GM18499 (cell line): Measurements from ENCODE around the gene OLFM1.

Source experiments
- ATAC-seq: cut with Tn5 transposase; IDR thresholded peaks from one replicate; pipeline ENCODE4 v1.9.1; 2021; ENCODE audit warnings: moderate number of reproducible peaks; ENCODE audit not compliant: insufficient read depth, unreplicated experiment

OLFM1 gene

GRCh38 chr9:135087489-135087792 lies at the start of gene OLFM1:
TSS of gene OLFM1 (plus strand) at chr9:135087668. CDS start at chr9:135087990, 322 bp downstream.
- no peak for ATAC-seq

- no peak for ATAC-seq
Observed at GRCh38 chr9:135038331-135038730, 49.1 kb upstream of the OLFM1 start.

GRCh38 chr9:135038826-135039225 lies 48.6 kb upstream of the OLFM1 start:
- no peak for ATAC-seq

GRCh38 chr9:135039266-135039870 lies 48.1 kb upstream of the OLFM1 start:
- no peak for ATAC-seq

GRCh38 chr9:135039916-135040645 lies 47.4 kb upstream of the OLFM1 start:
- no peak for ATAC-seq

GRCh38 chr9:135040892-135041291 lies 46.6 kb upstream of the OLFM1 start:
- no peak for ATAC-seq

- no peak for ATAC-seq
Observed at GRCh38 chr9:135043345-135043744, 44.1 kb upstream of the OLFM1 start.

GRCh38 chr9:135045264-135045927 lies 42.1 kb upstream of the OLFM1 start:
- ATAC-seq, result no peak

- ATAC-seq, result no peak
Observed at GRCh38 chr9:135045928-135046738, 41.3 kb upstream of the OLFM1 start.

GRCh38 chr9:135046739-135047350 lies 40.6 kb upstream of the OLFM1 start:
- no peak for ATAC-seq

- no peak for ATAC-seq
Observed at GRCh38 chr9:135047521-135047920, 39.9 kb upstream of the OLFM1 start.

- ATAC-seq, result no peak
Observed at GRCh38 chr9:135048046-135048757, 39.3 kb upstream of the OLFM1 start.

GRCh38 chr9:135048758-135049444 lies 38.6 kb upstream of the OLFM1 start:
- no peak for ATAC-seq

- ATAC-seq, result no peak
Observed at GRCh38 chr9:135049460-135049859, 38.0 kb upstream of the OLFM1 start.

GRCh38 chr9:135050072-135050990 lies 37.1 kb upstream of the OLFM1 start:
- ATAC-seq, result no peak

GRCh38 chr9:135051316-135052038 lies 36.0 kb upstream of the OLFM1 start:
- ATAC-seq, result no peak

- ATAC-seq, result no peak
Observed at GRCh38 chr9:135053133-135053532, 34.3 kb upstream of the OLFM1 start.

- ATAC-seq, result no peak
Observed at GRCh38 chr9:135055181-135055580, 32.3 kb upstream of the OLFM1 start.
